Measurements from ENCODE around the gene LRPAP1.
"Not testable (repeated sequence)": the region's sequence is repeated elsewhere in the genome, so short reads cannot be mapped to it uniquely, and the experiment has no call there.

The LRPAP1 gene

DNA sequence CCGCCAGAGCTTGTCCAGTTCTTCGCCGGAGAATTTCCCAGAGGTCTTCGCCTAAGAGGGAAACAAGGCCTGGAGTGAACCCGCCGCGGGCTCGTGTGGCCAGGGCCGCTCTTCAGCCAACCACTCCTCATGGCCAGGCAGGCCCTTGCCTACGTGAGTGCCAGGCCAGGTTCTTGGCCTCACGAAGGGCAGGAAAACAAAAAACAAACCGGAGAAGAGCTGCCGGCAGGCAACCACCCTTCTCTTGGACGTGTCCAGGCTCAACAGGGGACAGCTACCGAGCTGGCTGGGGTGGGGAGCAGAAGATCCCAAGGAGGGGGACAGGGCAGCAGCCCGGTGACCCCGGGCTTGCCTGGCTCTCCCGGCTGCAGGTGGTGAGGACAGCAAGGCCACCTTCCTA lies 13.3 kb downstream of the LRPAP1 start:
- no peak for DNase-seq (ENCODE audit: low read depth in 2 of 2)

DNA sequence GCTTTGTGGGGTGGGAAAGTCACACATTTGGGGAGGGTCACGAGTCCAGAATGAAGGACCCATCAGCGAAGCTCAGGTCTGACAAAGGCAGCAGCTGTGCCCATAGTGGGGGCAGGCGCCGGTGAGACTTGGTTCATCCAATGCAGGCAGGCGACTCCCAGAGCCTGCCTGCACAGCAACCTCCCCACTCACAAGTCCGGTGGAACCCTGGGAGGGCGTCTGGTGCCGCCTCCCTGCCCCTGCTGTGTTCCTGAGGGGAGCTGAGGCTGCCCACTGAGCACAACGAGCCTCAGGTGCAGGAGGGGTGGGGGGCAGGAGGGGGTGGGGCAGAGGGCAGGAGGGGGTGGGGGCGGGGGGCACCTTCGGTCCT lies 13.7 kb downstream of the LRPAP1 start:
- DNase-seq (ENCODE audit: low read depth in 2 of 2), result no peak

DNA sequence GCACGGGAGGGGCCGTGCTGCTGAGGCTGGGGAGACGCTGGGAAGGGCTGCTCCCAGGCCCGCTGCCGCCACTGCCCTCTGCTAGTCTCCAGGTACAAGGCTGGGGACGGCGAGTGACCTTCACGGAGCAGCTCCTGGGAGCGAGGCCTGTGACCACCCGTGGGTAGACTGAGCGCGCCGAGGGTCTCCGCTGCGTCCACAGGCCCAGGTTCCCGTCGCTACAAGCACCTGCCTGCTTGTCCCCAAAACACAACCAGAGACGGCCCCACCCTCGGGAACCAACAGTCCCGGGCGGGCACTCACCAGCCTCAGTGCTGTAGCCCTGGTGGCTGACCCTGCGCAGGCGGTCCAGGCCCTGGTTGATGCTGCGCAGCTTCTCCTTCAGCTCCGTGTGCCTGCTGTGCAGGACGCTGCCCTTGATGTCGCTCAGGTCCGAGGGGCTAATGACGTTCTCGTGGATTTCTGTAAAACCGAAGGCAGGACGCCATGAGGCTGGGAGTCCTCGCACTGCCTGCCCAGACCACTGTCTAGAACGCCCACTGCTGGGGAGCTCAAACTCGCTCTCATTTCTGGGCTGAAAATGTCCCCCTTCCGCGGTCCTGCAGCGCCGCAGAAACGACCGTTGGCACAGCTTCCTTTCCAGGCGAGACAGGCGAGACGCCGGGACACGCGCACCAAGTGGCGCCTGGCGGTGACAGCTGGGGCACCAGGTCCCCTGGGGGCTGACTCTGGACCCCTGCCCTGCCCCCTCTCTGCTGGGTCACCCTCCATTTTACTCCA lies 14.3 kb downstream of the LRPAP1 start:
- DNase-seq (ENCODE audit: low read depth in 2 of 2), result no peak

- no peak for DNase-seq (ENCODE audit: low read depth in 2 of 2)
Observed at GRCh38 chr4:3516836-3517730, 15.1 kb downstream of the LRPAP1 start.

GRCh38 chr4:3516061-3516835 lies 16.0 kb downstream of the LRPAP1 start:
- DNase-seq (ENCODE audit: low read depth in 2 of 2), result no peak

DNA sequence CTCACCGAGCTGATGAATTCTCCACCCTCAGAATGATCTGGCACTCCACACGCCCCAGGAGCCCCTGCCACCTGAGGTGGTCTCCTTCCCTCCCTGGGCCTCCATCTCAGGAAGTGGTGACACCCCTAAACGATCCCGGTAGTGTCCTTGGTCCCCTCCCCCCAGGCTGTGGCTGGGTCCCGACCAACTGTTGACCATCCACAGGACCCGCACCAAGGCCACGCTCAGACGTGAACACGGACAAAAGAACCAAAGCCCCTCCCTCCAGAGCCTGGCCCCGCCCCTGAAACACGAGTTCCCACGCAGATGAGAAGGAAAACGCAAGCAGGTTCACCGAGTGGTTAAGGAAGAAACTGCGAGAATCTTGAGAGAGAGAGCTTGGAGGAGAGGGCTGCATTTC lies 16.6 kb downstream of the LRPAP1 start:
- no peak for DNase-seq (ENCODE audit: low read depth in 2 of 2)

DNA sequence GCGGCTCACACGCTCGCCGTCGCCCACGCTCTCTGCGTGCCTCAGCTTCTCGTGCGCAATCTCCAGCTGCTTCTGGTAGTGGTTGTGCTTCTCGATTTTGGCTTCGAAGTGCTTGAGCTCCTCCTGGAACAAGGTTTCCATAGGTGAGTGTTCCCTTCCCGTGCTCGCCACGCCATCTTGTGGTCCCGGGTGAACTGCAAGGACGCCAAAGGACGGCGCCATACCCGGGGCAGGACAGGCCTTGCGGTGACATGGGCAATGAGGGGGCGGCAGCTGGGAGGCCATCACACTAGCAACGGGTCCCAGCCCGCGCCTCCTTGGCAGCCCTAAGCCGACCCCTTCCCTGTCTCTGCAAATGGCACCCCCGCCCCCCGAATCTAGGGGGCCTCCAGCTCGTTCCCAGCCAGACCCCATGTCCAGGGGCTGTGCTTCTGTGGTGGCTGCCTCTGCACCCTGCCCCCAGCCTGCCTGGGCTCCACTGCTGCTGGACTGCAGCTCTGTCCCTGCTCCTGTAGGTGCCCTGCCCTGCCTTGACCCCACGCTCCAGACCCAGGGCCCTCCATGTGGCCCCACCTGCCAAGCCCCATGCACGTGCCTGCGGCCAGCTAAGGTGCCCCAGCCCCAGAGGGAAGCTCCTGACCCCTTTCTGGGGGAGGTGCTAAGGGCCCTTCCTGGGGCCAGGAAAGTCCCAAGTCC lies 17.3 kb downstream of the LRPAP1 start:
- no peak for DNase-seq (ENCODE audit: low read depth in 2 of 2)

- DNase-seq (ENCODE audit: low read depth in 2 of 2), result no peak
Observed at GRCh38 chr4:3514221-3514780, 17.9 kb downstream of the LRPAP1 start.

DNA sequence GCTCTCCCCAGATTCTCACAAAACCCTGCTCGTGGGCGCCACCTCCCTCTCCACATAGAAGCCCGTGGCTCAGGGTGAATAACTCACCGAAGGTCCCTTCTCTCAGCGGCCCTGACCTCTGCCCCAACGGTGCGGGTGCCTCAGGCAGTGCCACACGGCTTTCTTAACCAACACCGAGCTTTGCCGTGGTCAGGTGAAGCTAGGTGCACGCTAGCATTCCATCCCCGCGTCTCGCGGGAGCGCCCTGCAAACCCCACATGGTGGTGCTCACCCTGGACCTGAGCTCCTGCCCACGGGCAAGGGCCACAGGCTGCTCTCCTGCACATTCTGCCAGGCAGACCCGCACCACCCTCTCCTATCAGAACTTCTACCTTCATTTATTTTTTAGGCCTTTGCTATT lies 18.4 kb downstream of the LRPAP1 start:
- no peak for DNase-seq (ENCODE audit: low read depth in 2 of 2)

DNA sequence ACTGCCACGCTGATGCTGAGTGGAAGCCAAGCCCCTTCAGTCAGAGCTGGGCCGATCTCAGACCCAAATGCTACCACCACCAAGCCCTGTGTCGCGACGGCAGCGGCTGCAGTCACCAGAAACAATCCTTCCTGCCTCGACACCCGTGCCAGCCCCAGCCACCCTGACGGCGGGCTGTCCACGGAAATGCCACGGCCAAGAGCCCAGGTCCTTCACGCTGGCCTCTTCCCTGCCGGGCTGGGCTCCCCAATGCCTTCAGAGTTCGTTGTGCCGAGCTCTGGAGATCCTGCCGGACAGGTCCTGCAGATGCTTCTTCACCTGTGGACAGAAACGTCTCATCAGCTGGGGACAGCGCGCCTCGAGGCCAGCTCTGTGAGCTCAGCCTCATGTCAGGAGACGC lies 19.5 kb downstream of the LRPAP1 start:
- DNase-seq (ENCODE audit: low read depth in 2 of 2), result no peak

DNA sequence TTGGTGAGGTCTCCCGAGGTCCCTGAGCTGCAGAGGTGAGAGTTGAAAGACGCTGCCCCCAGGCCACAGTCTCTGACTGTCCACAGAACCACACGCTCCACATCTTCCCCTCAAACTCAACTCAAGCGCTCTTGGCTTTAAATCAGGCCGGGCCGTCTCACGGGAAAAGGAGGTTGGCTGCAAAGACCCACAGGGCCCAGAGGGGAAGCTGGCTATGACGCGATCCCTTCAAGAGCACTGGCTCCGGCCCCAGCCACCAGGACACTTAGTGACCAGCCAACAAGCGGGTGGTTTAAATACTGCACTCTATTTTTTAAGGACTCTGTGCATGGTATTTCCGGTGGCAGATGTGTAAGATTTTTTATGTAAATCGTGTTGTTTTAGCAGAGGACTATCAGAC lies 19.9 kb downstream of the LRPAP1 start:
- DNase-seq (ENCODE audit: low read depth in 2 of 2), result no peak

- DNase-seq (ENCODE audit: low read depth in 2 of 2), result not testable (repeated sequence)
Observed at GRCh38 chr4:3511601-3512000, 20.6 kb downstream of the LRPAP1 start.

- DNase-seq (ENCODE audit: low read depth in 2 of 2), result no peak
Observed at GRCh38 chr4:3511187-3511586, 21.0 kb downstream of the LRPAP1 start.

DNA sequence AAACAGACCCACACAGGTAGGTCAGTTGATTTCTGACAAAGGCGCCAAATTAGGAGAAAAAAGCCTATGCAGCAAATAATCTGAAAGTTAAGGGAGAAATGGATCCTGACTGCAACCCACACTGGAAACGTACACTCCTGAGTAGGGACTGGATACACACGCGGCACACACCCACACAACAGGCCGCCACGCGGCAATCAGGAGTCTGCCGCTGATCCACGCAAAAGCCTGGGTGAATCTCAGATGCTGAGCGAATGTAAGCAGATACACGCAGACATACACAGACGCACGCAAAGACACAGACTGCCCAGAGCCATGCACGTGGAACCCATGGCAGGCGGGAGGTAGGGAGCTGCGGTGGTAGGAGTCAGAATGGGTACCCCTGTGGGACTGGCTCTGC lies 21.7 kb downstream of the LRPAP1 start:
- DNase-seq (ENCODE audit: low read depth in 2 of 2), result no peak

DNA sequence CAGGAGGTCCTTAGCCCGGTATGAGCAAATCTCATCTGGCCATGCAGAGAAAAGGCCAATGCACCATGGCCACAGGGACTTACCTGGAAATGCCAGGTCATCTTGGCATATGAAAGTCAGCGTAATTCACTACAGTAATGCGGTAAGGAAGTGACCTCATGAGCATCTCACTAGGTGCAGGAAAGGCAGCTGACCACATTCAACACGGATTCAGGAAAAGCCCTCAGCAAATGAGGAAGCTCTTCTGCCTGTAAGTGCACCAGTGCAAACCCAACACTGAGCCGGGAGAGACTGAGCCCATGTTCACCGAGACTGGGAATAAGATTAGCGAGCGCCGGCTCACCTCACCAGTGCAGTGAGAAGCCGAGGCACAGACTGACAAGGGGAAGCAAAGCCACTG lies 23.7 kb downstream of the LRPAP1 start:
- DNase-seq (ENCODE audit: low read depth in 2 of 2), result no peak

GRCh38 chr4:3505231-3505630 lies 27.0 kb downstream of the LRPAP1 start:
- DNase-seq (ENCODE audit: low read depth in 2 of 2), result no peak

- DNase-seq (ENCODE audit: low read depth in 2 of 2), result no peak
Observed at GRCh38 chr4:3502941-3503936, 29.0 kb downstream of the LRPAP1 start.

GRCh38 chr4:3501825-3502425 lies 30.3 kb downstream of the LRPAP1 start:
- DNase-seq (ENCODE audit: low read depth in 2 of 2), result no peak

DNA sequence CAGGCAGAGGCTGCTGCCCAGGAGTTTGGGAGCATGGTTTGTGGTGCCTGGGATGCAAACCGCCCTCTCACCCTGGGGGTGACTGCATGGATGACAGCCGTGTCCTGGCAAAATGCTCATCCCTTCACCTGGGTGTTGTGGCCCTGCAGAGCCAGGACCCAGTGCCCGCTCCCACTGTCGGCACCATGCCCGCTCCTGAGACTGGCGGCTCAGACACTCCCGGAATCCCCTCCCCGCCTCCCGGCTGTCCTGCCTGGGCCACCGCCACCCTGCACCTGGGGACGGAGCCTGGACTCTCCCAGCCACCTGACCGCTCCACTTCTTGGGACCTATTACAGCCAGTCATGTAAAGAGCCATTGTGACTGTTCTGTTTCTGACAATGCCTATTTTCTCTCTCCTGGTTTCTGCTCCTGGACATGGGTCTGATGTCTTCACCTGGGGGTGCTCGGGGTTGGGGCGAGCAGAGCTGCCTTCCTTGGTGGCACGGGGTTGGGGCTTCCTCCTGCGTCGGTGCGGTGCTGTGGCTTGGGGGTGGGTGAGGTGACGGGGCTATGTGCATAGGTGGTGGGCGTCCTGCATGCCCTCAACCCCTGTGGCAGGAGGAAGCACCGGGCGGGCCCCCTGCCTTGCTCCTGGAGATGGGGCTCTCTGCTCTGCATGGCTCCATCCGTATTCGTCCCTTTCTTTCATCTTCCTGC lies 30.9 kb downstream of the LRPAP1 start:
- DNase-seq (ENCODE audit: low read depth in 2 of 2), result no peak
